Cardiac septum (tissue), 1 donor: ENCODE results near the gene RGL1. TPM values are rescaled to one million over a fixed set of nuclear protein-coding genes. Genes with fewer than 3 reads are reported as not detected.
A peak's percentile ranks its signal among the peaks of the same experiment; 100 is the strongest.

Experiments used
- DNase-seq: peaks from one replicate; pipeline ENCODE4 v3.0.0-alpha.2; 2020; ENCODE audit warnings: low spot score
- intact Hi-C: fragments of 100-400 bp; cut with DNase I; formaldehyde crosslinking; loops from one replicate; pipeline ENCODE4 v1.14.0; 2022
- total RNA-seq: library from RNA; stranded (reverse); fragmentation: NEBNext Ultra II Directional; extraction: Animal tissue kit (Norgen Biotek cat#: 25700); gene quantifications from one replicate; pipeline ENCODE4 v1.2.1, GENCODE V29; 2021
- donor health status: DM: no; HTN: no; CAD: no.

RGL1 gene
- total RNA-seq, 1 donor from 2014 or later, result 19.6 TPM

- intact Hi-C loops, result no loop called here
- DNase-seq, result peak; percentile 82
Measured at GRCh38 chr1:183881387-183882131, 76.6 kb downstream of the RGL1 start.

- DNase-seq, result no peak
- intact Hi-C loops, result no loop called here
Measured at GRCh38 chr1:183882335-183883167, 77.6 kb downstream of the RGL1 start.

DNA sequence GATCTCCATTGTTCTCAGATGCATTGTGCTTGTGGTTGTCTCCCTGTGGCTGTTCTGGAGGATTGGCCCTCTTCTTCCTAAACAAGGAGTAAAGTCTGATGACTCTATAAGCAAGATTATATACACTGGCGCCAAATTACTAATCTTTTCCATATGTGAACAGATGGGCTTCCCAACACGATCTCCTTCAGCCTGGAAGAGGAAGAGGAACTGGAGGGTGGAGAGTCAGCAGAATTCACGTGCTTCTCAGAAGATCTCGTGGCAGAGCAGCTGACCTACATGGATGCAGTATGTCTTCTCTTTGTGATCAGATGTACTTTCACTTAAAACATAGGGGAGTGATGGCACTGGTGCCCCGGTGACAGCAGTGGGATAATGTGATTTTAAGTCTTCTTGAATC is 78.7 kb downstream of the RGL1 start:
- intact Hi-C loops, result no loop called here
- DNase-seq, result no peak

DNA sequence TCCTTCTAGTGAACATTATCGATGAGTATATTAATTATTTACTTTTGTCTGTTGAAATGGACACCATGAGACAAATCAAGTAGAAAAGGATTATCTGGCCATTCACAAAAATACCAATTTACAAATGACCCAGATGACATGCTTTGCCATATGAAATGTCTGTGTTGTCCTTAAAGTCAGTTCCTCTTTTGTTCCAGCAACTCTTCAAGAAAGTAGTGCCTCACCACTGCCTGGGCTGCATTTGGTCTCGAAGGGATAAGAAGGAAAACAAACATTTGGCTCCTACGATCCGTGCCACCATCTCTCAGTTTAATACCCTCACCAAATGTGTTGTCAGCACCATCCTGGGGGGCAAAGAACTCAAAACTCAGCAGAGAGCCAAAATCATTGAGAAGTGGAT is 79.6 kb downstream of the RGL1 start:
- no peak for DNase-seq
- intact Hi-C loops, result no loop called here

DNA sequence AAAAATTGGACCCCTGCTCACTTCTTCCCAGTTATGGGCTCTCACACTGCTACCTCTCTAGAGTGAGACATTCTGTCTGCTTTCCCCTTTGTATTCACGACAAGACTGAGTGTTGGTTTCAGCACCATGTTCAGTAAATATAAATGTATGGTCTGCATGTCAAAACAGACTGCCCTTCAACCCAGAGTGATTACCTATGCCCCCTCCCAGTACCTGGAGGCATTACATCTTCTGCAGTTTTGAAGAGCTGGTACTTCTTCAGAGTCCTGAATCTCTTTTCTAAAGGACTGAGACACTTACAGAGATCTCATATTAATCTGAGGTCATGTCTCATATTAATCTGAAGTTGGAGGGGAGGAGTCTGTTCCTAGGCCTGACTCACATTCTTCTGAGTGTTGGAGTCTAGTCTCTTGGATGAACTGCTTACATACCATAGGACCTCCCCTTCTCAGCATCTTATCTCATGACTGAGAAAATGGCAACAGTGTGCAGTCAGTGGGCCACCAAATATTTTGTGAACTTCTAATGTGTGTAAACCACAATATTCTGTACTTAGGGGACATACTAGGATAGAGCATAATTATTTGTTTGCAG is 80.3 kb downstream of the RGL1 start:
- intact Hi-C loops, result no loop called here
- DNase-seq, result no peak

GRCh38 chr1:183886083-183886828 is 81.3 kb downstream of the RGL1 start:
- DNase-seq, result no peak
- intact Hi-C loops, result no loop called here

DNA sequence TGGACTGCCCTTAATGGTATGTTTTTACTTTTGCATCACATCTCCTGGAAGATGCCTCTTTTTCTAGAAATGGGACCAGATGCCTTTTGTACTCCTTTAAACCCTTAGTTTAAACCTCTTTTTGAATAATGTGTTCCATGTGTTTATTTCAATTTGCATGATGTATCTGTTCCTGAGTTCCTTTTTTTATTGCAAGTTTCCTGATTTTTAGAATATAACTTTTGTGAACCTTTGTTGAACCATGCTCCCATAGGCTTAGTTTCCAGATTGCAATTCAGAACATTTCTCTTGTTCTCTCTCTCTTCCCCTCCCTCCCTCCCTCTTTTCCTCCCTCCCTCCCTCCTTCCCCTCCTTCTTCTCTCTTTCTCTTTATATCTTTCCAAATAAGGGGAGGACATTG is 81.9 kb downstream of the RGL1 start:
- DNase-seq, result no peak
- intact Hi-C loops, result no loop called here

DNA sequence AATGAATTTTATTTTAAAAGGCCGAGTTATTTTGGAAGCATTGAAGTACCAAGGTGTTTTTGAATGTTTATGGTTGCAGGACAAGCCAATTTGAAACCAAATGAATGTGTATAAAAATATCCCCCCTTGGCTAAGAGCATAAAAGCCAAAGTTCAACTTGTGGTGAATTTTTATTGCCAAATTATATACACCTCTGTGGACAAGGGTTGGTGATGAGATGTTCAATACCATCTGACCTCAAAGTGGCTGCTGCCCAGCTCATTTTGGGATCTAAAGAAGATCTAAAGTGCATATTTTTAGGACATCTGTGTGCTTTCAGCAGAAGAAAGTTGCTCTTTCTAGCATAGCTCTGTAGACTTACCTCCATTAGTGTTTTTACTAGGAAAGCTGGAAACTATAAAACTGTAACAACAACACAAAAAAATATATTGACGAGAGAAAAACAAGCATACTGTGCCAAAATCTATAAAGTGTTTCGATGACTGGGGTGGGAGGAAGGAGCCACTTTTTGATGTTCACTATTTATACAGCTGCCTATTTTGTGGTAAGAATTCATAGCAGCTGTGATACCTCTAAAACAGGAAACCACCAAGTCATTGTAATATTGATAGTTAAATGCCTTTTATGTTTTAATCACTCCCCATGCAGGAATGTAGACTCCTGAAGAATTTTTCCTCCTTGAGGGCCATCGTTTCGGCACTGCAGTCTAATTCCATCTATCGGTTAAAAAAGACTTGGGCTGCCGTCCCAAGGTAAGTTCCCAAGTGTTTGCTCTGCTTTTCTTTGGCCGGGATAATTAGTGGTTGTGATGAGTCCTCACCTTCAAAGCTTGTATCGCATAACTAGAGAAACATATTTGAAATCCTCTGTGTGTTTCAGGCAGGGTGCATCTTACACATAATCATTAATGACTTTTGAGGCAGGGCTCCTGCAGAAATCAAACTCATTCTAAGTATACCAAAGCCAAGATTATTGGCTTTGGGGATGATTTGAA is 83.2 kb downstream of the RGL1 start:
- intact Hi-C loops, result no loop called here
- no peak for DNase-seq

DNA sequence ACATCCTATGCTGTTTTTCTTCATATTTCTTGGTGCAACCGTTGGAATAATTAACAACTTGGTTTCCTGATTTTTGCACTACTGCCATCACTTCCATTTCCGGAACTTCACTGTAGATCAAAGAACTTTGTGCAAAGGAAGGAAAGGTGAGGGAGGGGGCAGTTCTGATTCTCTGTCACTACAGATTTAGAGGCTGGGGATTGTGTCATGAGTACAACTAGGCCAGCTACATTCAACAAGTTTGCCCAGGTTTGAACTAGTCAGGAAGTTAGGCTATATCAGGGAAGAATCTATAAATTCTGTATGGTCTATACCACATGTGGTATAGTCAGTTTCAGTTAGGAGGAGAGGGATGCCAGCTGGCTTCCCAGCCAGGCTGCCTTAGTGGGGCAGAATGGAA is 84.2 kb downstream of the RGL1 start:
- intact Hi-C loops, result no loop called here
- DNase-seq, result no peak

DNA sequence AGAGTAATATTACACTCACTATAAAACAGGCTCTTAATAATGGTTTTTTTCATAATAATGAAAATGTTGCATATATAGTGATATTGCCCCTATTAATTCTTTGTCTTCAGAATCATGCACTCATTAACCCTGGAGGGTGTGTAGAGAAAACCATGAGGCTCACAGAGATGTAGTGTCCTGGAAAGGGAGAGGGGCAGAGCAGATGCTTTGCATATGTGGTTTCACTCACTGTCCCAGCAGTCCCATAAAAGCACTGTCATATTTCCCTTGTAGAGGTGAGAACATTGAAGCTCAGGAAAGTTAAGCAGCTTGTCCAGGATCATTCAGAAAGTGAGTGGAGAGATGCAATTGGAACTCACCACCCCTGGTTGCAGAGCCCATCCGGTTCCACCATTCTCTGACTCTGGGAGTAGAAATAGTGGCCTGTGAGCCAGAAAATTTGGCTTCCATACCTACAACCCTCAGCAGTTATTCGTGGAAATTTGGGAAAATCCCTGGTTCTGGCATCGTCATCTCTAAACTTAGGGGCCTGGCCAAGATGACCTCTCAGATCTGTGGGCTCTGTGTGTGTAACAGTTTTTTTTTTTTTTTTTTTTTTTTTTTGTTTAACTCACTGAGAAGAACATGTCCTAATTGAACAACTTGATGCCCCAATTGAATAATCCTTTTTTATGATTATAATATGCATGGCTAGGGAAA is 86.4 kb downstream of the RGL1 start:
- intact Hi-C loops, result no loop called here
- DNase-seq, result no peak

DNA sequence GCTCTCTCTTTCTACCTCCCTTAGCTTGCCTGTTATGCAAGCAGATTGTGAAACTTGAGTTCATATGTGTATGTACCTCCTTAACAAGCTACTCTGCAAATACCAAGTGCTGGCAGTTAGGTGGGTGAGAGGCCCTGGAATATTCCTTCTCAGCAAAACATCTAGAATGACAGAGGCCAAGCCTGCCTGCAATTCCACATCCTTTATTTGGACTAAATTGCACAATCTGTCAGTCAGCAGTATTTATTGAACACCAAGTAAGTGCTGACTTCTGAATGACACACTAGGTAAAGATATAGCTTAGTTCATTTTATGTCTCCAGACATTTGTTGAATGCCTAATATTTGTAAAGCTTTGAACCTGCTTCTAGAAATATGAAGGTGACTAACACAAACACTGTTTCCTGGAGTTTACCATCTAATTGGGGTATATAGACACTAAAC is 87.5 kb downstream of the RGL1 start:
- intact Hi-C loops, result no loop called here
- DNase-seq, result no peak

GRCh38 chr1:183893561-183894289 is 88.8 kb downstream of the RGL1 start:
- intact Hi-C loops, result no loop called here
- no peak for DNase-seq

- no peak for DNase-seq
- intact Hi-C loops, result no loop called here
Measured at GRCh38 chr1:183894290-183894565, 89.3 kb downstream of the RGL1 start.

GRCh38 chr1:183896466-183897048 is 91.6 kb downstream of the RGL1 start:
- intact Hi-C loops, result loop anchor here (5.0 kb wide), 1 partner anchor 249 kb away; no protein-coding TSS in a partner anchor
- no peak for DNase-seq

DNA sequence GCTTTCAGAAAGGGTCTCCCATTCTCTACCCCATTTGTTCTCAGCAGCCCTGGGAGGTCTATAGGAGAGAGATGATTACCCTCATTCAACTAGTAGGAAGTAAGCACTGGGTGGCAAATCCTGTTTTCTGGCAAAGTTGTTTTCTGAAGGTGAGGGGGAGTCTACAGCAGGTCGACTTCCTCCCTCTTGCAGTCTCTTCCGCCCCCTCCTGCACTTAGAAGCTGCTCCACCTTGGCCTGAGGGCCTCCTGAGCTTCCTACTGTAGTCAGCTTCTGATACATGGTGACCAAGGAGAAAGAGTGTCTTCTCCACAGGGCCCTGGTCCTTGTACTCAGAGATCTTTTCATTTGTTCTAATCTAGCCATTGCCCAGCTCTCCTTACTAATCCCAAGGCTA is 93.1 kb downstream of the RGL1 start:
- intact Hi-C loops, result loop anchor here (5.0 kb wide), 1 partner anchor 251 kb away; no protein-coding TSS in a partner anchor
- DNase-seq, result no peak

DNA sequence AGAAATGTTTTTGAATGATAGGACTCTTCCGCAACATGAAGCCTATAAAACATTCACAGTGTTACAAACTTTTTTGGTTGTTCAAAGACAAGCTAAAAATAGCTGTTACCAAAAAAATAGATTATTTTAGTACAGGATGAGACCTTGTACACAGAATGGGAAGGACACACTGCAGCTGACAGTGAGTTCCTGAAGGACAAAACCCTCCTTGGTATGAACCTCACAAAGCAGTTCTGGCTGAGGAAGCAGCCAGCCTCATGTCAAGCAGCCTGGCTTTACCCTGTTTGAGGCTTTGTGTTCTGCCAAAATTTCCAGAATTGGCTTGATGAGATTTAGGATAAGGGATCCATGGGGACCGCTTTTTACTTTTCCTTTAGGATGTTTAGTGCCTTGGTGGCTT is 93.7 kb downstream of the RGL1 start:
- DNase-seq, result no peak
- intact Hi-C loops, result loop anchor here (5.0 kb wide), 1 partner anchor 251 kb away; no protein-coding TSS in a partner anchor

- intact Hi-C loops, result no loop called here
Measured at GRCh38 chr1:183901748-183902330, 96.9 kb downstream of the RGL1 start.

More at GRCh38 chr1:183901748-183902330, 96.9 kb downstream of the RGL1 start:
- DNase-seq, result no peak
